Measurements from ENCODE around the gene GLRA1.

GLRA1 gene

GRCh38 chr5:151924564-151925301, at the start of gene GLRA1:
TSS of gene GLRA1 (minus strand) at chr5:151924851. CDS start at chr5:151924549, 302 bp downstream.
- DNase-seq (ENCODE audit: low read depth): no peak

GRCh38 chr5:151970885-151971284, 46.2 kb upstream of the GLRA1 start:
- DNase-seq (ENCODE audit: low read depth): no peak

GRCh38 chr5:151967865-151968264, 43.2 kb upstream of the GLRA1 start:
- DNase-seq (ENCODE audit: low read depth): no peak

GRCh38 chr5:151966046-151966445, 41.4 kb upstream of the GLRA1 start:
- no peak for DNase-seq (ENCODE audit: low read depth)

GRCh38 chr5:151964471-151964870, 39.8 kb upstream of the GLRA1 start:
- no peak for DNase-seq (ENCODE audit: low read depth)

- no peak for DNase-seq (ENCODE audit: low read depth)
Measured at GRCh38 chr5:151961557-151961956, 36.9 kb upstream of the GLRA1 start.

- no peak for DNase-seq (ENCODE audit: low read depth)
Measured at GRCh38 chr5:151958111-151958510, 33.5 kb upstream of the GLRA1 start.

GRCh38 chr5:151956725-151957124, 32.1 kb upstream of the GLRA1 start:
- DNase-seq (ENCODE audit: low read depth): no peak

- no peak for DNase-seq (ENCODE audit: low read depth)
Measured at GRCh38 chr5:151954255-151954654, 29.6 kb upstream of the GLRA1 start.

GRCh38 chr5:151953833-151954232, 29.2 kb upstream of the GLRA1 start:
- DNase-seq (ENCODE audit: low read depth): no peak

- DNase-seq (ENCODE audit: low read depth): no peak
Measured at GRCh38 chr5:151952238-151952637, 27.6 kb upstream of the GLRA1 start.

- no peak for DNase-seq (ENCODE audit: low read depth)
Measured at GRCh38 chr5:151950706-151951105, 26.1 kb upstream of the GLRA1 start.

- DNase-seq (ENCODE audit: low read depth): no peak
Measured at GRCh38 chr5:151949701-151950308, 25.2 kb upstream of the GLRA1 start.

GRCh38 chr5:151949113-151949512, 24.5 kb upstream of the GLRA1 start:
- no peak for DNase-seq (ENCODE audit: low read depth)

GRCh38 chr5:151947931-151948608, 23.4 kb upstream of the GLRA1 start:
- no peak for DNase-seq (ENCODE audit: low read depth)

GRCh38 chr5:151937851-151938250, 13.2 kb upstream of the GLRA1 start:
- no peak for DNase-seq (ENCODE audit: low read depth)

GRCh38 chr5:151935135-151935695, 10.6 kb upstream of the GLRA1 start:
- no peak for DNase-seq (ENCODE audit: low read depth)

GRCh38 chr5:151931260-151931659, 6.6 kb upstream of the GLRA1 start:
- no peak for DNase-seq (ENCODE audit: low read depth)

- no peak for DNase-seq (ENCODE audit: low read depth)
Measured at GRCh38 chr5:151926188-151926587, 1.5 kb upstream of the GLRA1 start.

- no peak for DNase-seq (ENCODE audit: low read depth)
Measured at GRCh38 chr5:151925340-151925739, 689 bp upstream of the GLRA1 start.

- no peak for DNase-seq (ENCODE audit: low read depth)
Measured at GRCh38 chr5:151923866-151924476, 680 bp downstream of the GLRA1 start.

GRCh38 chr5:151921916-151922315, 2.7 kb downstream of the GLRA1 start:
- no peak for DNase-seq (ENCODE audit: low read depth)

All from HS-27A (cell line).